Pancreas (tissue), 10 donors: ENCODE measurements around the gene FEM1B. TPM values are rescaled to one million over a fixed set of nuclear protein-coding genes. Genes with fewer than 3 reads are reported as not detected.
A peak's percentile ranks its signal among the peaks of the same experiment; 100 is the strongest.

ENCODE experiments used
- ATAC-seq, 4 donors: fragments of 200-7000 bp; cut with Tn5 transposase; one replicate each; pipeline versions ENCODE4 v1.8.0 to v1.9.1; 2020; ENCODE audit warnings: mild to moderate bottlenecking in 4 of 4, moderate library complexity in 4 of 4
- DNase-seq, 6 donors: peaks; one replicate each; pipeline ENCODE4 v3.0.0-alpha.2; 2020
- FAIRE-seq: peaks from 2 replicates; lab custom pipeline; 2012; peaks lifted over from hg19 to GRCh38; lab: Jason Lieb, UNC
- H3K27ac ChIP-seq, 4 donors: fragments of 200-600 bp; sonication (generic); 1 replicate in 3 of 4; 2 replicates in 1 of 4; pipeline versions ENCODE4 v1.5.0 to v1.8.0; 2020
- H3K27me3 ChIP-seq, 4 donors: fragments of 200-600 bp; one replicate each; pipeline ENCODE4 v1.8.0; 2021
- H3K36me3 ChIP-seq, 3 donors: fragments of 200-600 bp; sonication (generic) in 1 of 3; one replicate each; pipeline versions ENCODE4 v1.5.0 to v1.8.0; 2020 to 2021
- H3K4me1 ChIP-seq, 3 donors: fragments of 200-600 bp; one replicate each; pipeline ENCODE4 v1.8.0; 2021
- H3K4me3 ChIP-seq, 4 donors: fragments of 200-600 bp; sonication (generic) in 2 of 4; one replicate each; pipeline versions ENCODE4 v1.5.0 to v1.8.0; 2020 to 2021
- H3K9me3 ChIP-seq, 4 donors: fragments of 200-600 bp; one replicate each; pipeline ENCODE4 v1.8.0; 2021
- CTCF ChIP-seq, 4 donors: fragments of 200-600 bp; sonication (generic) in 3 of 4; IDR thresholded peaks; one replicate each; pipeline versions ENCODE4 v1.5.0 to v1.8.0; 2021; ENCODE audit warnings: antibody characterized with exemption in 4 of 4
- WGBS, 2 donors: extraction: QIAGEN DNeasy Blood & Tissue Kit; methylation state at CpG; one replicate each; pipeline ENCODE4 v1.1.7; 2013; 5-methylcytosine and 5-hydroxymethylcytosine counted together
- intact Hi-C, 3 donors: fragments of 100-400 bp; cut with DNase I; formaldehyde crosslinking; loops; one replicate each; pipeline versions ENCODE4 v1.11.1 to v1.14.2; 2022
- polyA plus RNA-seq, 2 donors: library from polyadenylated mRNA; stranded (reverse); fragments of 200-250 nt; gene quantifications; one replicate each; pipeline ENCODE4 v1.2.3, GENCODE V29; 2013
- total RNA-seq, 6 donors: library from RNA; stranded (reverse); fragmentation: NEBNext Ultra II Directional in 4 of 6; extraction: Animal tissue kit (Norgen Biotek cat#: 25700) in 4 of 6; gene quantifications; one replicate each; pipeline versions ENCODE4 v1.2.1 to v1.2.4, GENCODE V29; 2021 to 2023
- donor health status: healthy with polysubstance abuse.
- donor health status: DM: no; HTN: no; CAD: no; lungs with moderate emphysema.
- donor health status: DM: no; HTN: no; CAD: no.
- donor health status: control.
- donor health status: control.
- donor health status: Bipolar disorder and iron deficiency.
- donor health status: DM: yes; HTN: yes; CAD: no.
- donor health status: DM: no; HTN: no; CAD: no.
- donor health status: DM: no; HTN: no; CAD: no.
- donor health status: DM: yes; HTN: yes; CAD: no.

The FEM1B gene
- total and polyA plus RNA-seq, 8 donors = 3.5 to 25.4 (median 13.6) TPM

DNA sequence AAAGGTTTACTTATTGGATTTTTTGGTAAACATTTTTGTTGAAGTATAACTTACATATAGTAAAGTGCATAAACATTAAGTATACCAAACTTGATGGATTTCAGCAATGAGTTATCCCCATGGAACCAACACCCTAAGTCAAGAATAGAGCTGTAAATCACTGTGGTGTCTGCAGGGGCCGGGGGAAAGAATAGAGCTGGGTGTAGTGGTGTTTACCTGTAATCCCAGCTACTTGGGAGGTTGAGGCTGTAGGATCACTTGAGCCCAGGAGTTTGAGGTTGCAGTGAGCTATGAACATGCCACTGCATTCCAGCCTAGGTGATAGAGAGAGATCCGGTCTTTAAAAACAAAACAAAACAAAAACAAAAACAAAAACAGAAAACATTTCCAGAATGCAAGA, 13.3 kb upstream of the FEM1B start:
- intact Hi-C loops = no loop called here
- FAIRE-seq = no peak

DNA sequence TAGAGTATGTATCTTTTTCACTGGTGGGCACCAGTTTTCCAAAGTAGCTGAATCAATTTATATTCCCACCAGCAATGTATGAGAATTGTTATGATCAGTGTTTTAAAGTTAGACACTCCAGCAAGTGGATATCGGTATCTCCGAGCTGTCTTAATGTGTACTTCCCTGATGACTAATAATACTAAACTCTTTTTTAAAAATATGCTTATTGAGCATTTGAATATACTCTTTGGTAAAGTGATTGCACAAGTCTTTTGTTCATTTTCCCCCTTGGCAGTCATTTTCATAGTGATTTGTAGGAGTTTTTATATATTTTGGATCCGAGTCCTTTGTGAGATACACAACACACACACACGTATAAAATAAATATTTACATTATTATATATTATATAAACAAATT, 12.5 kb upstream of the FEM1B start:
- H3K9me3 ChIP-seq = no peaks in the 10 kb centered on the region
- H3K36me3 ChIP-seq = no peaks in the 10 kb centered on the region
- H3K4me1 ChIP-seq = no peaks in the 10 kb centered on the region
- no peak for ATAC-seq
- WGBS, 2 donors = 57 to 62% methylated on average over 4 of the region's 4 CpGs
- no peak overlapping the region for H3K4me3 ChIP-seq
- H3K27me3 ChIP-seq = no peaks in the 10 kb centered on the region
- intact Hi-C loops = no loop called here
- DNase-seq = no peak
- no peak for FAIRE-seq
- H3K27ac ChIP-seq = no peak overlapping the region
- TF ChIP-seq CTCF (IDR thresholded peaks at IDR 0.05) = no peak

More for the DNA sequence above, 13.3 kb upstream of the FEM1B start:
- H3K9me3 ChIP-seq = no peaks in the 10 kb centered on the region
- H3K27ac ChIP-seq = no peak overlapping the region
- H3K36me3 ChIP-seq = no peaks in the 10 kb centered on the region
- no peak for ATAC-seq
- 42 to 68% methylated on average over 2 of the region's 2 CpGs for WGBS, 2 donors
- H3K4me3 ChIP-seq = no peak overlapping the region
- no peaks in the 10 kb centered on the region for H3K4me1 ChIP-seq
- DNase-seq = no peak
- H3K27me3 ChIP-seq = no peaks in the 10 kb centered on the region
- TF ChIP-seq CTCF (IDR thresholded peaks at IDR 0.05) = no peak

DNA sequence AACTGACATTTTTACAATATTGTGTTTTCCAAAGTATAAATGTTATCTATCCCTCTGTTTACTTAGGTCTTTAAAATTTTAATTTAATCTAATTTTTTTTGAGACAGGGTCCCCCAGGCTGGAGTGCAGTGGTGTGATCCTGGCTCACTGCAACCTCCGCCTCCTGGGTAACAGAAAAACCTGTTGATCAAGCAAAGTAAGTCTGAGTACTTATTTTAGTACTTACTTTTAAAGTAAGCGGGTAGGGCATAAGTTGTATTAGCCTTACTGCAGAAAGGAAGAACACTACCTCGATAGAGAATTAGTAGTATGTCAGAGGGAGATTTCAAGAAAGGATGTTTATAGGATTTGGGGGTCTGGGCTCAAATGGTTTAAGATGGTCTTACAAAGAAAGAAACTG, 11.9 kb upstream of the FEM1B start:
- Histone ChIP-seq H3K4me3 (no peak overlapping the region), H3K9me3 (no peaks in the 10 kb centered on the region), H3K4me1 (no peaks in the 10 kb centered on the region), H3K36me3 (no peaks in the 10 kb centered on the region), H3K27me3 (no peaks in the 10 kb centered on the region), H3K27ac (no peak overlapping the region)
- FAIRE-seq (no peak), DNase-seq (no peak), ATAC-seq (no peak)
- WGBS, 2 donors = 67 to 73% methylated on average over 3 of the region's 3 CpGs
- TF ChIP-seq CTCF (IDR thresholded peaks at IDR 0.05) = no peak
- intact Hi-C loops = no loop called here

DNA sequence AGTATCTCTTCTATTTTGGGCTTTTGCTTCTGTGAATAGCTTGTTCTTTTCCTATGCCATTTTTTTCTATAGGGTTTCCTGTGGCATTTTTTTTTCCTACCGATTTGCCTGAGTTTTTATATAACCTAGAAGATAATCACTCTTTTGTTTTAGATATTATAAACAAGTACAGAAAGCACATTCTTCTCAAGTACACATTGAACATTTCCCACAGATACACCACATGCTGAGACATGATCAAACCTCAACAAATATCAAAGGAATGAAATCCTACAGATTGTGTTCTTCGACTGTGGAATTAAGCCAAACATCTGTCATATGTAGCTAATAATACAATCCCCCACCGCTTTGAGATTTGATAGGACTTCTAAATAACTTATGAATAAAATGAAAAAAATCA, 9.1 kb upstream of the FEM1B start:
- Histone ChIP-seq H3K36me3 (no peaks in the 10 kb centered on the region), H3K27ac (no peak overlapping the region), H3K9me3 (no peaks in the 10 kb centered on the region), H3K4me3 (no peak overlapping the region), H3K4me1 (peaks cover 0 to 6% (median 0%) of the 10 kb centered on the region in 3 donors), H3K27me3 (no peaks in the 10 kb centered on the region)
- DNase-seq (no peak), ATAC-seq (no peak), FAIRE-seq (no peak)
- intact Hi-C loops = no loop called here
- WGBS, 2 donors = 13 to 14% methylated on average over 3 of the region's 3 CpGs
- TF ChIP-seq CTCF (IDR thresholded peaks at IDR 0.05) = no peak

GRCh38 chr15:68271854-68272471, 5.6 kb upstream of the FEM1B start:
- Histone ChIP-seq H3K4me3 (no peak overlapping the region), H3K4me1 (peaks cover 0 to 6% (median 4%) of the 10 kb centered on the region in 3 donors), H3K27me3 (no peaks in the 10 kb centered on the region), H3K36me3 (no peaks in the 10 kb centered on the region), H3K9me3 (no peaks in the 10 kb centered on the region), H3K27ac (peak overlapping the region in 3 of 4 donors; percentile 8 to 72 (median 41))
- peak in 2 of 6 donors; percentile 31 to 44 for DNase-seq
- no peak for TF ChIP-seq CTCF (IDR thresholded peaks at IDR 0.05)
- 14 to 18% methylated on average over 11 of the region's 11 CpGs for WGBS, 2 donors
- intact Hi-C loops = no loop called here
- ATAC-seq = peak; percentile 53 to 85 (median 80)
- no peak for FAIRE-seq
